IPS DF 6.9 (cell line): ENCODE results near the gene LMO7.

Experiments used
- DNase-seq: peaks from one replicate; pipeline ENCODE4 v3.0.0-alpha.2; 2013; ENCODE audit warnings: low read depth, low spot score
- H3K27ac ChIP-seq: one replicate; pipeline ENCODE4 v1.5.1; 2013; ENCODE audit warnings: low read length, control low read depth
- H3K27me3 ChIP-seq: 2 replicates; pipeline ENCODE4 v1.6.1; 2013; ENCODE audit warnings: mild to moderate bottlenecking, low read length; ENCODE audit not compliant: control insufficient read depth, insufficient read depth
- H3K36me3 ChIP-seq: 2 replicates; pipeline ENCODE4 v1.6.1; 2013; ENCODE audit warnings: low read length; ENCODE audit not compliant: control insufficient read depth, insufficient read depth
- H3K4me1 ChIP-seq: 2 replicates; pipeline ENCODE4 v1.6.1; 2013; ENCODE audit warnings: low read length; ENCODE audit not compliant: control insufficient read depth, insufficient read depth
- H3K4me3 ChIP-seq: 2 replicates; pipeline ENCODE4 v1.5.1; 2013; ENCODE audit warnings: mild to moderate bottlenecking, low read length
- H3K9me3 ChIP-seq: 2 replicates; pipeline ENCODE4 v1.6.1; 2013; ENCODE audit warnings: low read length, inconsistent platforms; ENCODE audit not compliant: control insufficient read depth, insufficient read depth
- WGBS: extraction: QIAGEN DNeasy Blood & Tissue Kit; methylation state at CpG from one replicate; pipeline ENCODE4 v1.1.7; 2013; ENCODE audit warnings: mixed read lengths, missing lambda C conversion rate; ENCODE audit not compliant: insufficient read length, insufficient coverage; 5-methylcytosine and 5-hydroxymethylcytosine counted together

LMO7 gene

DNA sequence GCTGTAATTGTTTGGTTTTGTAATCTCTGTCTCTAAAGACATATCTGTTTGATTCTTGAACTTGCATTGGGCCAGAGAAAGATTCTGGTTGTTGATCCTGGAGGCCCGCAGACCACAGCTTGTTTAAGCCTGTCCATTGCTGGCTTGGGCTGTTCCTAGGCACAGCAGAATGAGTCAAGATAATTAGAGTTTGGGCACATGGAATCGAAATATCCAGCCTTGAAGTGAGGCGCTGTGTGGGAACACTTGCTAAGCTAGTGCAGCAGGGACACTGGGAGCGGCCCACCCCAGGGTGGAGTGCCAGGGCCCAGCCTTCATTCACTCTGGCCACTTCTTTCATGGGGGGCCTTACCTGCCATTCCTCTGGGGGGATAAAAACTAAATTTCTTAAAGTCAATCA is 219.7 kb downstream of the LMO7 start:
- H3K4me3 ChIP-seq: no peak overlapping the region
- DNase-seq: no peak
- WGBS: no CpG with 5 or more reads among the region's 4 CpGs

DNA sequence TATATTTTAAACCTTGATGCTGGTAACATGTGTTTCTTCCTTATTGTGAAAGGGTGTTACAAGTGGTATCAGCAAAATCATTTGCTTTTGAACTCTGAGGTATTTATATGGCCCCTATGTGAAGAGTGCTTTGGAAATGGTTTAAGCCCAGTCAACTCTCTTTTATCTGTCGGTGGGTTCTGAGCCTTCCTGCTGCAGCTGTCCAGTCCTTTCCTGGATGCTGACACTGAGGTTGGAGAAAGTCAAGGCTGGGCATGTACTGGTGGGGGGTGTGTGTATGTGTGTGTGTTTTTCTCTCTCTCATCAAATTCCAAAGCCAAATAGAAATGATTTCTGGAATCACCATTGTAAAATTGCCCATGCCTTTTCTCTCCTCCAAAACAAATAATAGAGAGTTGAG is 221.2 kb downstream of the LMO7 start:
- 0 out of 2 replicates have a peak, but pooled peaks cover 3% of the 10 kb centered on the region for H3K36me3 ChIP-seq
- WGBS: no CpG with 5 or more reads among the region's 1 CpG
- H3K9me3 ChIP-seq: no peaks in the 10 kb centered on the region
- no peaks in the 10 kb centered on the region for H3K27me3 ChIP-seq
- H3K4me3 ChIP-seq: no peak overlapping the region
- no peak for DNase-seq
- H3K4me1 ChIP-seq: no peaks in the 10 kb centered on the region
- no peak overlapping the region for H3K27ac ChIP-seq

More for the DNA sequence above, 219.7 kb downstream of the LMO7 start:
- no peak overlapping the region for H3K27ac ChIP-seq
- 0 out of 2 replicates have a peak, but pooled peaks cover 3% of the 10 kb centered on the region for H3K36me3 ChIP-seq
- H3K9me3 ChIP-seq: no peaks in the 10 kb centered on the region
- H3K4me1 ChIP-seq: no peaks in the 10 kb centered on the region
- H3K27me3 ChIP-seq: no peaks in the 10 kb centered on the region

DNA sequence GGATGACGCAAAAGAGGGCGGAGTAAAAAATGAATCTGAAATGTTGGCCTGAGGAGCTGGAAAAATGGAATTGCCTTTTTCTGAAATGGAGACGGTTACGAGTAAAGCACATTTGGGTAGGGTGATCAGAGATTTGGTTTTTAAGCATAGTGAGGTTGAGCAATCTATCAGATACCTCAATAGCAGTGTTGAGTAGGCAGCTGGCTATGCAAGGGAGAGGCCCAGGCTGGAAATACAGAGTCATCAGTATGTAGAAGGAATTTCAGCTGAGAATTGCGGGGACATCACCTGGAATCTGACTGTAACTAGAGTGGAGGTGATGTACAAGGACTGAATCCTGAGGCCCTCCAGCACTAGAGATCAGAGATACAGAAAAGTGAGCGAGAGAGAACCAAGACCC is 224.8 kb downstream of the LMO7 start:
- DNase-seq: no peak
- no CpG with 5 or more reads among the region's 6 CpGs for WGBS
- H3K27me3 ChIP-seq: no peaks in the 10 kb centered on the region
- no peak overlapping the region for H3K27ac ChIP-seq
- no peaks in the 10 kb centered on the region for H3K4me1 ChIP-seq
- H3K36me3 ChIP-seq: no peaks in the 10 kb centered on the region
- H3K4me3 ChIP-seq: no peak overlapping the region
- H3K9me3 ChIP-seq: no peaks in the 10 kb centered on the region

DNA sequence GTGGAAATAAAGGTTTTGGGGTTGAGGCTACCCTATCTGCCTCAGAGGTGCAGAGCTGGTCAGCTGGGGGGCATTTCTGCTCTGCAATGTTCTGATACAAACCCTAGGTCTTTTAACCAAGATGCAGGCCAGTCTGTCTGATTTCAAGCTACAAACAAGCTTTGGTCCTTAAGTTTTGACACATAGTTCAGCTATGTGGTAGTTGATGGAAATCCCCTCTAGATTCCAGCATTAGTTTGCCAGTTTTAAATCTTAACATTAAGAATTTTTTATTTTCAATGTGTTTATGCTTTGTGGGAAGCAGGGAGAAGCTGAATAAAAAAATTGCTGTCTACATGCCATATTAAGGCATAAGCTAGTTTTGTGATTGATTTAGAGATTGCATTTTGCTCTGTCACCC is 225.7 kb downstream of the LMO7 start:
- H3K4me1 ChIP-seq: no peaks in the 10 kb centered on the region
- no peak overlapping the region for H3K4me3 ChIP-seq
- no peak for DNase-seq
- no peaks in the 10 kb centered on the region for H3K9me3 ChIP-seq
- no peak overlapping the region for H3K27ac ChIP-seq
- H3K27me3 ChIP-seq: no peaks in the 10 kb centered on the region
- H3K36me3 ChIP-seq: no peaks in the 10 kb centered on the region

DNA sequence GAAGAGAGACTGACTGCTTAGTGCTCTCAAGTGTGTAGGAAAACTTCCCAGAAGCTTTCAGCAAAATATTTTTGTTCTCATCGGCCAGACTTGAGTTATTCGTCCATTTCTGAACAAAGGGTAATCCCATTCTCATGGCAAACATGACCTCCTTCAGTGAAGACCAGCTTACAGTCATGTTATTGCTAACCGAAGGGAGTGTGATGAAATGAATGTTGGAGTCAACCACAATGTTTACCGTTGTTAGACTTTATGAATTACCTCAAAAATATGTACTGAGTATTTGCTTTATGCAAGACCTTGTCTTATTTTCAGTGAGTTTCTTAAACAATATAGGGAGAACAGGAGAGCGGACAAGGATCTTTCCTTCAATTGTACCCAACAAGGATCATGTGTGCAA is 228.6 kb downstream of the LMO7 start:
- Histone ChIP-seq H3K4me3 (no peak overlapping the region), H3K27me3 (no peaks in the 10 kb centered on the region), H3K36me3 (no peaks in the 10 kb centered on the region; the same call in 1 of the 2 replicates), H3K27ac (no peak overlapping the region), H3K4me1 (no peaks in the 10 kb centered on the region), H3K9me3 (no peaks in the 10 kb centered on the region)
- WGBS: no CpG with 5 or more reads among the region's 5 CpGs
- DNase-seq: no peak

DNA sequence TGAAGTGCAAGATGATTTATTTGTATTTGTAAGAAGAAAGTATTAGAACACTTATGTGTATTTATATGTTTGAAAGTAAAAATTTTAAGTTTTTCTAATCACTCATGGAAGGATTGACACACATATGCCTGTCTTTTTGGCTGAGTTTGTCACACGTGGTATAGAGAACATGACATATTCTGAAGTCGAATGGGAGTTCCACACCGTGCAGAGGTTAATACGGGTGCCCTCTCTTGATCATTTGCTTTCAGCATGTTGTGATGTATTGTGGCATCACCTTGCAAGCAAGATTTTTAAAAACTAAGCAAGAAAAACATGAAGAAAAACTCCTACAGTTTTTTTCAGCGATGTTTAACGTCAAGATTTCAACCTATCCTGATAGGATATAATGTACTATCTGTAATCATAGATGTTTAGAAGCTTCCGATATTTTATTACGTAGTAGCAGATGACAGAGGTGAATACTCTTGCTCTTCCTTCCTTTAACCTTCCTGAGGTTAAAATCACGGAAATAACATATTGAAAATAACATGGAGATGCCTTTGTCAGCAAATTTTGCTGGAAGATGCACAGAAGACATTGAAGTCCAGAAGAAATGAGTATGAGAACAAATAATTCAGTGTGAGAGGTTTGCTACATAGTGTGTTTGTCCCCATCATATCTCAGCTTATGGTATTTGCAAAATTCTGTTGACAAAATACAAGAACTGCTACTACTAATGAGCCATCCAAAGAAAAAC is 231.4 kb downstream of the LMO7 start:
- Histone ChIP-seq H3K27me3 (no peaks in the 10 kb centered on the region), H3K4me1 (0 out of 2 replicates have a peak, but pooled peaks cover 1% of the 10 kb centered on the region), H3K9me3 (no peaks in the 10 kb centered on the region), H3K36me3 (no peaks in the 10 kb centered on the region; the same call in 1 of the 2 replicates), H3K4me3 (no peak overlapping the region), H3K27ac (no peak overlapping the region)
- no peak for DNase-seq
- no CpG with 5 or more reads among the region's 9 CpGs for WGBS

DNA sequence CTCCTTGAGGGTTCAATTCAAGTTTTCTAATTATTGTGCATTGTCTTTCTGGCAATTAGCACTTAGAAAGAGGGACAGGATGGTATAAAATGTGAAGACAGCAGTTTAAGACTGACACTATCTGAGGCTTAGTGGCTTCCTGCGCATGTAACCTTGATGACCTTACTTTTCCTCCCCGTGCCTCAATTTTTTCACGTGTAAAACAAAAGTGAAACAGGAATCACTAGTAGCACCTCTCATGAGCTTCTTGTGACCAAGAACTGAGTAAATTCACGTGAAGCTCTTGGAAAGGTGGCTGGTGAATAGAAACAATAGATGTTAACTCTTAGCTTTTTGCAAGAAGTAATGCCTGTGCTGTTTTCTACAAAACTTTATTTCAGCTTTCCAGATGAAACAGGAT is 233.9 kb downstream of the LMO7 start:
- Histone ChIP-seq H3K36me3 (no peaks in the 10 kb centered on the region; the same call in 1 of the 2 replicates), H3K4me3 (no peak overlapping the region), H3K27ac (no peak overlapping the region), H3K27me3 (no peaks in the 10 kb centered on the region), H3K4me1 (0 out of 2 replicates have a peak, but pooled peaks cover 1% of the 10 kb centered on the region), H3K9me3 (no peaks in the 10 kb centered on the region)
- DNase-seq: no peak
- WGBS: no CpG with 5 or more reads among the region's 4 CpGs

DNA sequence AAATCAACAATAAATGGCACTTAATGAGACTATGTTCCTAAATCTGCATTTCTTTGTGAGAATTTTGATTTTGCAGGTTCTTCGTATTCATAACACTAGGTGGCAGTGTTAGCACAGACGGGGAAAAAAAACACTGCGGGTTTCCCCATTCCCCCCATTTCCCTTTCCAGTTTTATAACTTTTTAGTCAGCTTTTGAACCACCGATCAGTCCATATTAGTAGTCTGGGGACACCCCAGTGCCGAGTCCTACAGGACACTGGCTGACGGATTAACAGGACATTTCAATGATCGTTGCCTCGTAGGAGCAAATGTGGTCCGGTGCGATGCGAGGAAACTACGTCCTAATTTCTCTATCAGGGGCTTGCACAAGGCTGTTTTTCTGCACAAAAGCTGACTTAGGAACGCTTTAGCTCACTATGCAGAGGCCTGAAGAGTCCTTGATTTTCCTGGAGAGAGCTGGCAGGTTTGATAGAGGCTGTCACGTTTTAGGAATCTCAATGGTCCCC is 234.3 kb downstream of the LMO7 start:
- Histone ChIP-seq H3K4me3 (no peak overlapping the region), H3K27me3 (no peaks in the 10 kb centered on the region), H3K36me3 (no peaks in the 10 kb centered on the region; the same call in 1 of the 2 replicates), H3K27ac (no peak overlapping the region), H3K4me1 (0 out of 2 replicates have a peak, but pooled peaks cover 1% of the 10 kb centered on the region), H3K9me3 (no peaks in the 10 kb centered on the region)
- WGBS: no CpG with 5 or more reads among the region's 14 CpGs
- no peak for DNase-seq

DNA sequence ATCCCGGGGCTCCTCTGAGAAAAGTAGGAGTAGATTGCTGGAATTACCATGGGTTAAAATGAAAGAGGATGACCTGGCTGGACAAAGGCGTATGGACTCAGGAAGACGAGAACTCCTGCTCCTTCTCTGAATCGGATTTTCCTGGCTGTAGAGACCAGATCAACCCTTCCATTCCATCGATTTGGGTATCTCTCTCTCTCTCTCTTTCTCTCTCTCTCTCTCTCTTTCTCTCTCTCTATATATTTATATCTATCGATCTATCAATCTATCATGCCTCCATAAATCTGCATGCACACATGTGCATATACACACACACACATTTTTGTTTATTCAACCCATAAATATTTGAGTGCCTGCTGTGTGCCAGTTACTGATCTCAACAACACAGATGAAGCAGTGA is 234.9 kb downstream of the LMO7 start:
- Histone ChIP-seq H3K36me3 (no peaks in the 10 kb centered on the region; the same call in 1 of the 2 replicates), H3K4me1 (0 out of 2 replicates have a peak, but pooled peaks cover 1% of the 10 kb centered on the region), H3K4me3 (no peak overlapping the region), H3K27me3 (no peaks in the 10 kb centered on the region), H3K9me3 (no peaks in the 10 kb centered on the region), H3K27ac (no peak overlapping the region)
- WGBS: 100% methylated on average over 2 of the region's 6 CpGs
- DNase-seq: no peak

DNA sequence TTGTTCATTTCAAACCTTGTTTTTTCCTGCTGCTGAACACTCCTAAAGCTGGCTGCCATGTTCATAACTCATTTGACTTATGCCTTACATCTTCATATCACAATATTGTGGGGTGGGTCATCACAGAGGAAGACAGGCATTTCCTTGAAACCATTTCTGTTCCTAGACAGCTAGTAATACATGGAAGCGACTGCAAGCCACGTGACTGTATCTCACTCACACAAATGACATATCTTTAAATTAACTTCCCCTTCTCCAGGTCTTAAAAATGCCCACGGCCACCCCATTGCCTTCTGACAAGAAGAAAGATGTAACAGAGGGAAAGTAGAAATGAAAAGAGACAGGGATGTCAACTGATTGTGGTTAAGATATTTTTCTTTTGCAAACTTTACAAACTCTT is 236.8 kb downstream of the LMO7 start:
- WGBS: no CpG with 5 or more reads among the region's 3 CpGs
- no peak for DNase-seq
- no peaks in the 10 kb centered on the region for H3K27me3 ChIP-seq
- no peak overlapping the region for H3K4me3 ChIP-seq
- H3K4me1 ChIP-seq: 0 out of 2 replicates have a peak, but pooled peaks cover 1% of the 10 kb centered on the region
- no peaks in the 10 kb centered on the region for H3K9me3 ChIP-seq
- no peaks in the 10 kb centered on the region for H3K36me3 ChIP-seq
- H3K27ac ChIP-seq: no peak overlapping the region

DNA sequence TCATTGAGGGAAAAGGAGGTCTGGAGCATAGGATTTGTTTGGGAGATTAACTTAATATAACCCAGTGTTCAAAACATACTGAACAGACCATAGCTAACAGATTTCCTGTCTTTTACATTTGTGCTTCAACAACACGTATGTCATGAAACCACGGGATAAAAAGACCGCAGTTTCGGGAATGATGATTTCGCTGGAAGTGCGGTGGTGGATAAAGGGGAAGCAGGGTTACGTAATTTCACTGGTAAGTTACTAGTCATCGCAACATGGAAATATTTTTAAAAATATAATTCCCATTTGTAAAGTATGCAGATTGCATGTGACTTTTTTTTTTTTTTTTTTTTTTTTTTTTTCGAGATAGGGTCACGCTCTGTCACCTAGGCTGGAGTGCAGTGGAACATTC is 237.4 kb downstream of the LMO7 start:
- 0 out of 2 replicates have a peak, but pooled peaks cover 1% of the 10 kb centered on the region for H3K4me1 ChIP-seq
- H3K27ac ChIP-seq: no peak overlapping the region
- H3K27me3 ChIP-seq: no peaks in the 10 kb centered on the region
- H3K4me3 ChIP-seq: no peak overlapping the region
- H3K36me3 ChIP-seq: no peaks in the 10 kb centered on the region
- no peaks in the 10 kb centered on the region for H3K9me3 ChIP-seq
- no peak for DNase-seq
- WGBS: no CpG with 5 or more reads among the region's 10 CpGs
